Lung (tissue), 12 donors: ENCODE data around the gene FLT3LG. TPM values are rescaled to one million over a fixed set of nuclear protein-coding genes. Genes with fewer than 3 reads are reported as not detected.

Experiments
- ATAC-seq: fragments of 200-7000 bp; cut with Tn5 transposase; one replicate; pipeline ENCODE4 v1.9.1; 2020; ENCODE audit warnings: moderate number of reproducible peaks; ENCODE audit not compliant: insufficient read depth, low FRiP score
- DNase-seq, 3 donors: peaks; one replicate each; pipeline ENCODE4 v3.0.0-alpha.2; 2013 to 2017
- H3K27ac ChIP-seq, 2 donors: one replicate each; pipeline ENCODE4 v1.5.1; 2013; ENCODE audit warnings: mild to moderate bottlenecking in 2 of 2, moderate library complexity in 2 of 2, control low read depth in 1 of 2, inconsistent platforms in 1 of 2, low read depth in 1 of 2, low read length in 1 of 2
- H3K27me3 ChIP-seq, 3 donors: one replicate each; pipeline ENCODE4 v1.5.1; 2013; ENCODE audit warnings: low read length in 2 of 3; ENCODE audit not compliant: control insufficient read depth in 3 of 3, insufficient read depth in 3 of 3
- H3K36me3 ChIP-seq, 4 donors: one replicate each; pipeline ENCODE4 v1.5.1; 2013; ENCODE audit warnings: low read length in 4 of 4, mild to moderate bottlenecking in 1 of 4, moderate library complexity in 1 of 4; ENCODE audit not compliant: control insufficient read depth in 4 of 4, insufficient read depth in 4 of 4
- H3K4me1 ChIP-seq, 5 donors: one replicate each; pipeline ENCODE4 v1.5.1; 2013; ENCODE audit warnings: low read length in 5 of 5, mild to moderate bottlenecking in 2 of 5, moderate library complexity in 1 of 5; ENCODE audit not compliant: control insufficient read depth in 5 of 5, insufficient read depth in 5 of 5
- H3K4me3 ChIP-seq: one replicate; pipeline ENCODE4 v1.5.1; 2013; ENCODE audit warnings: mild to moderate bottlenecking, control low read depth, moderate library complexity
- H3K9ac ChIP-seq, 2 donors: one replicate each; pipeline ENCODE4 v1.5.1; 2013; ENCODE audit warnings: low read length in 2 of 2, control low read depth in 1 of 2; ENCODE audit not compliant: insufficient read depth in 1 of 2
- H3K9me3 ChIP-seq, 4 donors: one replicate each; pipeline ENCODE4 v1.5.1; 2013; ENCODE audit warnings: low read length in 3 of 4, mild to moderate bottlenecking in 1 of 4, moderate library complexity in 1 of 4; ENCODE audit not compliant: control insufficient read depth in 4 of 4, insufficient read depth in 3 of 4
- CTCF ChIP-seq: IDR thresholded peaks from 2 replicates; pipeline ENCODE4 v1.5.1; 2012; ENCODE audit warnings: mild to moderate bottlenecking; ENCODE audit errors: control extremely low read depth, extremely low read depth
- WGBS, 2 donors: extraction: QIAGEN DNeasy Blood & Tissue Kit; methylation state at CpG; one replicate each; pipeline ENCODE4 v1.1.7; 2013; 5-methylcytosine and 5-hydroxymethylcytosine counted together
- polyA plus RNA-seq, 2 donors: library from polyadenylated mRNA; stranded (reverse); fragments of 200-250 nt; gene quantifications; one replicate each; pipeline ENCODE4 v1.2.1, GENCODE V29; 2013
- total RNA-seq, 2 donors: library from RNA; depleted of rRNA in 1 of 2; stranded (reverse); fragments of >200 nt in 1 of 2; gene quantifications; one replicate each; pipeline ENCODE4 v1.2.1, GENCODE V29; 2014 to 2021
- donor health status: control.
- donor health status: control.
- donor health status: Bipolar disorder and iron deficiency.
- donor health status: healthy.
- donor health status: DM: yes; HTN: yes; CAD: no.

The FLT3LG gene
- total and polyA plus RNA-seq, 4 donors: 2.9 to 15.0 (median 9.2) TPM

- H3K4me3 ChIP-seq: no peak overlapping the region
- H3K27ac ChIP-seq: no peak overlapping the region
- no peak overlapping the region for H3K9ac ChIP-seq
- H3K9me3 ChIP-seq: no peaks in the 10 kb centered on the region
- H3K4me1 ChIP-seq: peaks cover 0 to 3% (median 0%) of the 10 kb centered on the region in 5 donors
- no peak for DNase-seq
- TF ChIP-seq CTCF: no peak
- H3K27me3 ChIP-seq: peaks cover 0 to 55% (median 50%) of the 10 kb centered on the region in 3 donors
- ATAC-seq: no peak
- WGBS, 2 donors: 23 to 32% methylated on average over 14 of the region's 14 CpGs
- peaks cover 0 to 6% (median 1%) of the 10 kb centered on the region in 4 donors for H3K36me3 ChIP-seq
Measured at GRCh38 chr19:49441960-49442350, 32.1 kb upstream of the FLT3LG start.

GRCh38 chr19:49442354-49442753 is 31.7 kb upstream of the FLT3LG start:
- no peak for TF ChIP-seq CTCF
- H3K9me3 ChIP-seq: no peaks in the 10 kb centered on the region
- no peak overlapping the region for H3K27ac ChIP-seq
- H3K4me3 ChIP-seq: no peak overlapping the region
- ATAC-seq: no peak
- H3K9ac ChIP-seq: no peak overlapping the region
- peaks cover 0 to 3% (median 0%) of the 10 kb centered on the region in 5 donors for H3K4me1 ChIP-seq
- H3K36me3 ChIP-seq: peaks cover 0 to 8% (median 1%) of the 10 kb centered on the region in 4 donors
- 7% methylated on average over 11 of the region's 11 CpGs for WGBS, 2 donors
- H3K27me3 ChIP-seq: peaks cover 0 to 51% (median 47%) of the 10 kb centered on the region in 3 donors
- no peak for DNase-seq

- Histone ChIP-seq H3K9ac (no peak overlapping the region), H3K4me1 (peaks cover 0 to 3% (median 0%) of the 10 kb centered on the region in 5 donors), H3K27me3 (peaks cover 0 to 46% (median 41%) of the 10 kb centered on the region in 3 donors), H3K4me3 (peak overlapping the region; percentile 20), H3K27ac (peak overlapping the region; percentile 56 to 58), H3K36me3 (peaks cover 0 to 13% (median 1%) of the 10 kb centered on the region in 4 donors), H3K9me3 (no peaks in the 10 kb centered on the region)
- DNase-seq (peak; percentile 86 to 90 (median 86)), ATAC-seq (peak; percentile 81)
- 1% methylated on average over 39 to 43 of the region's 43 CpGs for WGBS, 2 donors
- no peak for TF ChIP-seq CTCF
Measured at GRCh38 chr19:49442771-49443365, 31.1 kb upstream of the FLT3LG start.
